GM21381 (cell line): ENCODE results near the gene DPH1.
A peak's percentile ranks its signal among the peaks of the same experiment; 100 is the strongest.

Experiments
- ATAC-seq: cut with Tn5 transposase; IDR thresholded peaks from one replicate; pipeline ENCODE4 v1.9.1; 2021; ENCODE audit warnings: mild to moderate bottlenecking, moderate library complexity; ENCODE audit not compliant: unreplicated experiment

DPH1 gene

DNA sequence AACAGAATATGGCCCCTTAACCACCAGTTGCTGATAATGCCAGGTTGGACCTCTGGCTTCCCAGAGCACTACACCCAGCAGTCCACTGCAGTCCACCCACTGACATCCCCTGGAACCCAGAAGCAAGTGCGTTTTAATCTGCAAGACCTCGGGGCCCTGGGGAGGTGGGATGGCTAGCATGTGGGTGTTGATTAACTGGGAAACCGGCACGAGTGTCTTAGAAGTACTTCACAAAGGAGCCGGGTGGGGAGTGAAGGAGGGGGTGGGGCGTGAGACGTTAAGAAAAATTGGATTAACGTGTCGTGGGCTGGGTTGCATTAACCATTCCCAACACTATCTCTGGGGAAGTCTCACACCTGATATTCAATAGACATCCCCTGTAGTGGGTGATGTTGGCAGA, 18.9 kb downstream of the DPH1 start:
- ATAC-seq: no peak

DNA sequence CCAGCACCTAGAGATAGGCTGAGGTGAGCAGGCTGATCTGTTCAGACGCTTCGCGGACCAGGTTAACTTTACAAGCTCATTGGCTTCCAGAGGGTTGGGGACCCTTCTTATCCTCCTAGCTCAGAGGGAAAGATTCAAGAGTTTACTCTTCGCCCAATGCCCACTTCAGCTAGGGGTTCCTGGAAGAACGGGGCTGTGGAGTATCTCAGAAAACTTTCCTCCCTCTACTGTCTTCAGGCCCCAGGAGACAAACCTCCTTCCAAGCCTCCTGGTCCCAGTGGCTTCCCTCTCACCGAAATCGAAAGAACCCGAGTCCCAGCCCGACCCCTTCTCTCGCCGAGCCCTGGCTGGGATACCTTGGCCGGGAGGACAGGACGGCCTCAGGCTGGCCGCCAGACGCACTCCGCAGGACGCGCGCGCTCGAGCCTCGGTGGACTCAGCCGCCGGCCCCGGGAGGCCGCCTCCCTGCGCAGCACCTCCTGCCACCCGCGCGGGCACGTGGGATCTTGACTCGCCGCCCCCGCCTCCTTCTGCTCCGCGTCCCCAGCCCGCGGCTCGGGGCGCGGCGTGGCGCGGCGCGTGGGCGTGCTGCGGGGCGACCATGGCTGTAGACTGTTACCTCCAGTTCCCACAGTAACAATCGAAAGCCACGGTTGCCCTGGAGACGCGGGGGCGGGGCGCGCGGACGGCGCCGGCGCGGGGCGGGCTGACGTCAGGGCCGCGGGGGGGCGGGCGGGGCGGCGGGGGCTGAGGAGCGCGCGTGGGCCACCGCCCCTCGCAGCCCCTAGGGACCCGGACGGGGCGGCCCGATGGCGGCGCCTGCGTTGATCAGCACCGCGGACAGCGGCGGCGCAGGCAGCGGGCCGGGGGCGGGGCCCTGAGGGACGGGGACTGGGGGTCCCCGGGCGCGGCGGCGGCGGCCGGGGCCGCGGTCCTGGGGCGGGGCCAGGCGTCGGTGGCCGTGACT, 19.7 kb downstream of the DPH1 start:
- ATAC-seq: peak; percentile 45

DNA sequence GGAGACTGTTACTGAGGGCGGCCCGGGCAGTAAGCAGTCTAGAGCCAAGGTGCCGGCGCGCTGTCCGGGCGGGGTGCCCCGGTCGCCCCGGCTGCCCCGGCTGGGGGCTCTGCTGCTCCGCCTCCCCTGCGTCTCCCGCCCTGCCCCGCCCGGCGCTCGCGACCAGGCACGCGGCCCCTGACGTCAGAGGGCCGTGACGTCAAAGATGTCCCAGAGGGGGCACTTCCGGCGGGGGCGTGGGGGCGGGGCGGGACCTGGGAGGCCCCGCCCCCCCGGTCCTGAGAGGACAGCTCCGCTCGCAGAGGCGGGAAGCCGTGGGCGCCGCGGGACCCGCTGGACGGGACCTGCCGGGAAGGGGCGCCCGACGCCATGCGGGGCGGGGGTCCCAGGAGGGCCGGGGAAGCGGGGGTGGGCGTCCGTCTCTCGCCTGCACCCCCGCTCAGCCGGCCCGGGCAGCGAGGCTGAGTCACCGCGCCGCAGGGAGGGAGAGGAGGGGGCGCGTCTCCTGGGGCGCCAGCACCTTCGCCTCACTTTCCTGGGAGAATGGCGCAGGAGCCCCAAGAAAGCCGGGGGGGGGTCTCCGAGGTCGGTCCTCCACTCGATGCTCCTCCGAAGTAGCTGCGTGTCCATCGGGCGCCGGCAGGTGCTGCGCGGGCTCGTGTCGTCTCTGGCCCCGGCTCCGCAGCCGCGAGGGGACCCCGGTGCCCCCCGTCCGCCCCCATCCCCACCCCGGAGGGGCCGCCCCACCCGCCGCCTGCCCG, 20.5 kb downstream of the DPH1 start:
- peak; percentile 8 for ATAC-seq

DNA sequence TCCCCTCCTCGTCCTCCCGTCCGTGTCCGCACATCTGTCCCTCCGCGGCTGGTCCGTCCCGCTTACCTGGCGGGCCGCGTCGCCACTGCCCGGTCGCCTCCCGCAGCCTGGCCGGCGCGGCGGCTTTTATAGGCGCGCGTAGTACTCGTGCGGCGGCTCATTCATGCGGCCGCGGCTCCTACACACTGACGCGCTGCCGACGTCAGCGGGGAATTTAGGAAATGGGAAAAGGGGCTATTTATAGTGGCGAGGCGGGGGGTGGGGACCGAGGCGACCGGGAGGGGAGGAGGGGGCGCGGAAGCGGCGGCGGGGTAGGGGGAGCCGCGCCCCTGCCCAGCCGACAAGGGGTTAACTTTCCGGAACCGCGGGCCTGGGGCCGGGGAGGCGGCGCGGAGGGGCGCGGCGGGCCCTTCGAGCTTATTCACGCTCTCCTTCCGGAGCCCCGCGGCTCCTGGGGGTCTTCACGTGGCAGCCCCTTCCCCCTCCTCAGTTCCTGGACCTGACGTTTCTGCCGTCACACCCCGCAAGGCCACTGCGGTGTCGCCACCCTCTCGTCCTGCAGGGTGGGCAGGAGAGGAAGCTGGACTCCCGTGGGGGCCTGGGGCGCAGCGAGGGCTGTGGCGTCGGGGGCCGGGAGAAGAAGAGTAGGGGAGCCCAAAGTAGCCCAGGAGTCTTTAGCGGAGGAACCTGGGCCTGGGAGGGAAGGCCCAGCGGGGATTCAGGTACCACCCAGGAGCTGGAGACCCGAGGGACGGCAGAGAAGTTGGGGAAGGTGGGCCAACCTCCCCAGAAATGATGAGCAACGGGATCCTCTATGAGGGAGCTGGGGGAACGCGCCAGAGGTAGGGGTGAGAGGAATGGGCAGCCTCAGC, 21.3 kb downstream of the DPH1 start:
- no peak for ATAC-seq

DNA sequence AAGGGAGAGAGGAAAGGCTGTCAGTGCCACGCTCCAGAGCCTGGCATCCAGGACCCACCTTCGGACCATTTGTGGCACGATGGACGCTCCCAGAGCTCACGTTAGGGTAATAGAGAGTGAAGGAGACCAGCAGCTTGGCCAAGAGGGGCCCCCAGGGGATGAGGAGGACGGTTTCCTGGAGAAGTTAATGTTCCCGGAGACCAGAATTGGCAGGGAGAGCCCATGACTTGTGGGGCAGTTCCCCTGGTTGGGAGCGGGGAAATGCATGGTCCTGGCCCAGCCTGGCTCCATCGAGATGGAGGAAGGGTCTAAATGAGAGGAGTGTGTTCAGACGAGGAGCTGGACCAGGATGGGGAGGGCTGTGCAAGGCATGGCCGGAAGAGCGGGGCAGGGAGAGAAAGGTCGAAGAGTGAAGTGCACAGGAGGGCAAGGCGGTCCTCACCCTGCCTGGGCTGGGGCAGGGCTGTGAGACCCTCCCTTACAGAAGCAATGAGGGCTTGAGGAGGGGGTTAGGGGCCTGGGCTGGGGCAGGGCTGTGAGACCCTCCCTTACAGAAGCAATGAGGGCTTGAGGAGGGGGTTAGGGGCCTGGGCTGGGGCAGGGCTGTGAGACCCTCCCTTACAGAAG, 22.1 kb downstream of the DPH1 start:
- ATAC-seq: no peak

DNA sequence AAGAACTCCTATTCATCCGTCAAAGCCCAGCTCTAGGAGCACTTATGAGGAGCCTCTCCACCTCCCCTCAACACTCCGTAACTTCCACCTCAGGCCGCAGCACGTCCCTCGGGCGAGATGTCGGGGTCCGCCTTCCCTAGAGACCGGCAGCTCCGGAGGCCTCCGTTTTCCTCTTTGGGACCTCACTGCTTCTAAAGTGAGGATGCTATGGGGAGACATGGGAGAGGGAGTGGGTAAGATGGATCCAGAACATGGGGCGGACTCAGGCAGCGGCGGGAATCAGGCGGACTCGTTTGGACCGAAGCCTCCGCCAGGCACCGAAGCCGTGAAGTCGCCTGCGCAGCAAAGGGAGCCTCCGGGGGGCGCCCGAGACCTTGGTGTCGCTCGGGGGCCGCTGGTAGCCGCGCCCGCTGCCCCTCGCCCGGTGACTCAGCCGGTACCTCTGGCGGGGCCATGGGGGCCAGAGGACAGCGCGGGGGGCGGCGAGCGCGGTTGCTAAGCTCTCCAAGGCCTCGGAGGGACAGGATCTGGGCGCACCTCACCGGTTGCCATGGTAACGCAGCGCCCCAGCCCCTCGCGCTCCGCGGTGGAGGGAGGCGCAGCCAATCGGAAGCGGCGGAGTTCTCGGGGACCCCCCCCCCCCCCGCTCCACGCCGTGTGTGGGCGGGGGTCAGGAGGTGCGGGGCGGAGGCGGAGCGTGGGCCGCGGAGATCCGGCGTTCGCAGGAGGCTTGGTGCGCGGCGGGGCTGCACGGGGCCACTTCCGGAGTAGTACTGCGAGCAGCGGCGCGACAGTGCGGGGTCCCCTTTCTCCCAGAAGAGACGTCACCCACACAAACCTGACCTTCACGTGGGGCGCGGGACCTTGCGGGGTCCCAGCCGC, 23.7 kb downstream of the DPH1 start:
- no peak for ATAC-seq

DNA sequence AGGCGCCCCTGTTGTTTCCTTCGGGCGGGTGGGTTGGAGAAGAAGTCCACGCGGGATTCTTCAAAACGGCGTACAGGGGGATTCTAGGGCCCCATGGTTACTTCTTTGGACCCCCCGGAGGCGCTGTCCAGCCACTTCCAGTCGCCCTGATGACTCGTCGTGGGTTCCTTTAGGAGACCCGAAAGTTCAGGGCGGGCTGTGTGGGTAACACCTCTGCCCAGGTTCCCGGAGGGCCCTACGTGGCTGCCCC, 24.2 kb downstream of the DPH1 start:
- no peak for ATAC-seq

DNA sequence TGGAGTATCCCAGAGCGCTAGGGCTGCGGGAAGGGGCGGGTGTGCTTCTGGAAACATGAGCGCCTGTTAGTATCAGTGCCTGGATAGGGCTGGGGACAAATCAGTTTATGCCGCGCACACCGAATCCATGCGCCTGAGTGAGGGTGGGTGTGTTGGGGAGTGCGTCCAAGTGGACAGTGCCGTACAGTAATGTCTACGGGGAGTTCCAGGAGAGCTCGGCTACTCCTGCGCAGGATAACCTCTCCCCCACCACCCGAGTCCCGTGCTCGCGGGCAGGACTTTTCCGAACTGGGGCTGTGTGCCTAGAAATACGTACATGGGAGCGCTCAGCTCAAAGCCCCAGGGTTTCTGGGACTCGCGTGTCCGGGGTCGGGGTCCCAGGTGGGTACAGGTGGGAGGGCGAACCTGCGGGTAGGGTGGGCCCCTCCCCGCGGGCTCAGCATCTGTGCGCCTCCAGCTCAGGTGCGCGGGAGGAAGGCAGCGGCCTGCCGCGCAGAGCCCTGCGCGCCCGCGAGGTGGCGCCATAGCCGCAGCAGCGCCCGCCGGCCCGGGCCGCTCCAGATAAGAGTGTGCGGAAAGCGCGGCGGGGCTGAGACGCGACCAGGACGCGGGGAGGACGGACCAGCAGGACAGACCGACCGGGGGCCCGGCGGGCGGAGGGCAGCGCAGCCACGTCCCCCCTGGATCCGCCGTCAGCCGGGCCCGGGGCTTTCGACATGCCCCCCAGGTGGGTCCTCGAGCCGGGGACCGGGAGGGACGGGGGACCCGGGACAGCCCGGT, 24.7 kb downstream of the DPH1 start, which contains the start of gene HIC1:
Gene HIC1, plus strand, starts transcription at position 592 of the 780 bp plus-strand sequence. CDS start 1,588 bp downstream, outside the sequence.
- peak; percentile 31 for ATAC-seq

DNA sequence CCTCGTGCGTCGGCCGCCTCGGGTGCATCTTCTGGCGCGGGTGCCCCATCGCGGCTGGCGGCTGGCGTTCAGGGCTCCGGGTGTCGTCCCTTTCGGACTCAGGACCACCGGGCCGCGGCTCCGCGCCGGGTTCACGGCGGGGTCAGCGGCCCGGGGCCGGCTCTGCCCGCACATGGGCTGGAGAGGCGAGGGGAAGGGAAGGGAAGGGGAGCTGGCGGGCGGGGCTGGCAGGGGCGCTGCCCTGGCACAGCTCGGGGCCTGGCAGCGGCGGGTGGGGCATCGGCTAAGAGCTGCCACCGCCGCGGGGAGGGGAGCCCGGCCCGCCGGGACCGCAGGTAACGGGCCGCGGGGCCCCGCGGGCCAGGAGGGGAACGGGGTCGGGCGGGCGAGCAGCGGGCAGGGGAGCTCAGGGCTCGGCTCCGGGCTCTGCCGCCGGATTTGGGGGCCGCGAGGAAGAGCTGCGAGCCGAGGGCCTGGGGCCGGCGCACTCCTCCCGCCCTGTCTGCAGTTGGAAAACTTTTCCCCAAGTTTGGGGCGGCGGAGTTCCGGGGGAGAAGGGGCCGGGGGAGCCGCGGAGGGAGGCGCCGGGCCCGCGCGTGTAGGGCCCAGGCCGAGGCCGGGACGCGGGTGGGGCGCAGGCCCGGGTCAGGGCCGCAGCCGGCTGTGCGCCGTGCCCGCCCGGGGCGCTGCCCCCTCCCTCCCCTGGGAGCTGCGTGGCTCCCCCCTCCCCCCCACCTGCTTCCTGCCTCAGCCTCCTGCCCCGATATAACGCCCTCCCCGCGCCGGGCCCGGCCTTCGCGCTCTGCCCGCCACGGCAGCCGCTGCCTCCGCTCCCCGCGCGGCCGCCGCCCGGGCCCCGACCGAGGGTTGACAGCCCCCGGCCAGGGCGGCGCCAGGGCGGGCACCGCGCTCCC, 25.6 kb downstream of the DPH1 start:
- ATAC-seq: peak; percentile 4

DNA sequence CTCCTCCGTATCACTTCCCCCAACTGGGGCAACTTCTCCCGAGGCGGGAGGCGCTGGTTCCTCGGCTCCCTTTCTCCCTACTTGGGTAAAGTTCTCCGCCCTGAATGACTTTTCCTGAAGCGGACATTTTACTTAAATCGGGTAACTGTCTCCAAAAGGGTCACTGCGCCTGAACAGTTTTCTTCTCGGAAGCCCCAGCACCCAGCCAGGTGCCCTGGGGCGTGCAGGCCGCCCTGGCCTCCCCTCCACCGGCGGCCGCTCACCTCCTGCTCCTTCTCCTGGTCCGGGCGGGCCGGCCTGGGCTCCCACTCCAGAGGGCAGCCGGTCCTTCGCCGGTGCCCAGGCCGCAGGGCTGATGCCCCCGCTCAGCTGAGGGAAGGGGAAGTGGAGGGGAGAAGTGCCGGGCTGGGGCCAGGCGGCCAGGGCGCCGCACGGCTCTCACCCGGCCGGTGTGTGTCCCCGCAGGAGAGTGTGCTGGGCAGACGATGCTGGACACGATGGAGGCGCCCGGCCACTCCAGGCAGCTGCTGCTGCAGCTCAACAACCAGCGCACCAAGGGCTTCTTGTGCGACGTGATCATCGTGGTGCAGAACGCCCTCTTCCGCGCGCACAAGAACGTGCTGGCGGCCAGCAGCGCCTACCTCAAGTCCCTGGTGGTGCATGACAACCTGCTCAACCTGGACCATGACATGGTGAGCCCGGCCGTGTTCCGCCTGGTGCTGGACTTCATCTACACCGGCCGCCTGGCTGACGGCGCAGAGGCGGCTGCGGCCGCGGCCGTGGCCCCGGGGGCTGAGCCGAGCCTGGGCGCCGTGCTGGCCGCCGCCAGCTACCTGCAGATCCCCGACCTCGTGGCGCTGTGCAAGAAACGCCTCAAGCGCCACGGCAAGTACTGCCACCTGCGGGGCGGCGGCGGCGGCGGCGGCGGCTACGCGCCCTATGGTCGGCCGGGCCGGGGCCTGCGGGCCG, 26.5 kb downstream of the DPH1 start:
- no peak for ATAC-seq

DNA sequence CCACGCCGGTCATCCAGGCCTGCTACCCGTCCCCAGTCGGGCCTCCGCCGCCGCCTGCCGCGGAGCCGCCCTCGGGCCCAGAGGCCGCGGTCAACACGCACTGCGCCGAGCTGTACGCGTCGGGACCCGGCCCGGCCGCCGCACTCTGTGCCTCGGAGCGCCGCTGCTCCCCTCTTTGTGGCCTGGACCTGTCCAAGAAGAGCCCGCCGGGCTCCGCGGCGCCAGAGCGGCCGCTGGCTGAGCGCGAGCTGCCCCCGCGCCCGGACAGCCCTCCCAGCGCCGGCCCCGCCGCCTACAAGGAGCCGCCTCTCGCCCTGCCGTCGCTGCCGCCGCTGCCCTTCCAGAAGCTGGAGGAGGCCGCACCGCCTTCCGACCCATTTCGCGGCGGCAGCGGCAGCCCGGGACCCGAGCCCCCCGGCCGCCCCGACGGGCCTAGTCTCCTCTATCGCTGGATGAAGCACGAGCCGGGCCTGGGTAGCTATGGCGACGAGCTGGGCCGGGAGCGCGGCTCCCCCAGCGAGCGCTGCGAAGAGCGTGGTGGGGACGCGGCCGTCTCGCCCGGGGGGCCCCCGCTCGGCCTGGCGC, 27.3 kb downstream of the DPH1 start:
- ATAC-seq: no peak

DNA sequence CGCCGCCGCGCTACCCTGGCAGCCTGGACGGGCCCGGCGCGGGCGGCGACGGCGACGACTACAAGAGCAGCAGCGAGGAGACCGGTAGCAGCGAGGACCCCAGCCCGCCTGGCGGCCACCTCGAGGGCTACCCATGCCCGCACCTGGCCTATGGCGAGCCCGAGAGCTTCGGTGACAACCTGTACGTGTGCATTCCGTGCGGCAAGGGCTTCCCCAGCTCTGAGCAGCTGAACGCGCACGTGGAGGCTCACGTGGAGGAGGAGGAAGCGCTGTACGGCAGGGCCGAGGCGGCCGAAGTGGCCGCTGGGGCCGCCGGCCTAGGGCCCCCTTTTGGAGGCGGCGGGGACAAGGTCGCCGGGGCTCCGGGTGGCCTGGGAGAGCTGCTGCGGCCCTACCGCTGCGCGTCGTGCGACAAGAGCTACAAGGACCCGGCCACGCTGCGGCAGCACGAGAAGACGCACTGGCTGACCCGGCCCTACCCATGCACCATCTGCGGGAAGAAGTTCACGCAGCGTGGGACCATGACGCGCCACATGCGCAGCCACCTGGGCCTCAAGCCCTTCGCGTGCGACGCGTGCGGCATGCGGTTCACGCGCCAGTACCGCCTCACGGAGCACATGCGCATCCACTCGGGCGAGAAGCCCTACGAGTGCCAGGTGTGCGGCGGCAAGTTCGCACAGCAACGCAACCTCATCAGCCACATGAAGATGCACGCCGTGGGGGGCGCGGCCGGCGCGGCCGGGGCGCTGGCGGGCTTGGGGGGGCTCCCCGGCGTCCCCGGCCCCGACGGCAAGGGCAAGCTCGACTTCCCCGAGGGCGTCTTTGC, 28.0 kb downstream of the DPH1 start:
- ATAC-seq: no peak

DNA sequence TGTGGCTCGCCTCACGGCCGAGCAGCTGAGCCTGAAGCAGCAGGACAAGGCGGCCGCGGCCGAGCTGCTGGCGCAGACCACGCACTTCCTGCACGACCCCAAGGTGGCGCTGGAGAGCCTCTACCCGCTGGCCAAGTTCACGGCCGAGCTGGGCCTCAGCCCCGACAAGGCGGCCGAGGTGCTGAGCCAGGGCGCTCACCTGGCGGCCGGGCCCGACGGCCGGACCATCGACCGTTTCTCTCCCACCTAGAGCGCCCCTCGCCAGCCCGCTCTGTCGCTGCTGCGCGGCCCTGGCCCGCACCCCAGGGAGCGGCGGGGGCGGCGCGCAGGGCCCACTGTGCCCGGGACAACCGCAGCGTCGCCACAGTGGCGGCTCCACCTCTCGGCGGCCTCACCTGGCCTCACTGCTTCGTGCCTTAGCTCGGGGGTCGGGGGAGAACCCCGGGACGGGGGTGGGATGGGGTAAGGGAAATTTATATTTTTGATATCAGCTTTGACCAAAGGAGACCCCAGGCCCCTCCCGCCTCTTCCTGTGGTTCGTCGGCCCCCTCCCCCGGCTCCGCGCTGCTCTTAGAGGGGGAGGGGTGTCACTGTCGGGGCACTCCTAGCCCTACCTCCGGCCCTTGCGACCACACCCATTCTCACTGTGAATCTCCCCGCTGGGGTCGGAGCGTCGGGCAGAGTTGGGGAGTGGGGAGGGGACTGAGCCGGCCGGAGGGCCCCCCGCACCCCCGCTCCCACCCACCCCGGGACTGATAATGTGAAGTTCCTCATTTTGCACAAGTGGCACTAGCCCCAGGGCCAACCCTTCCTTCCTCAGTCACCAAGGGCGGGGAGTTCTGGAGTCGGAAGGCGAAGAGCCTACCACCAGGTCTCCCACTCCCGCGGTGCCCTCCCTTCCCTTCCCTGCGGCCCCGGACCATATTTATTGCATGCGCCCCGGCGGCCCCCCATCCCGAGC, 28.9 kb downstream of the DPH1 start:
- ATAC-seq: no peak
